ENCODE results near the gene RAB6D.

- no peak for TF ChIP-seq POLR2A (IDR thresholded peaks at IDR 0.05; ENCODE audit: low read depth, low read length)
- TF ChIP-seq TAF1 (IDR thresholded peaks at IDR 0.05; ENCODE audit: borderline replicate concordance, low read depth, low read length), result no peak
These were observed 38.5 kb upstream of the RAB6D start for GRCh38 chr2:131402320-131403039.

All from GM12892 (cell line).